Ishikawa (cell line): ENCODE data around the gene HMG20A.

ENCODE experiments used
- CEBPB ChIP-seq: IDR thresholded peaks from 2 replicates; pipeline ENCODE4 v1.6.1; 2012
- CREB1 ChIP-seq: IDR thresholded peaks from 2 replicates; pipeline ENCODE4 v1.6.1; 2012; ENCODE audit warnings: low read depth
- EGR1 ChIP-seq: IDR thresholded peaks from 2 replicates; pipeline ENCODE4 v1.6.1; 2012
- EP300 ChIP-seq: IDR thresholded peaks from 2 replicates; pipeline ENCODE4 v1.6.1; 2012; ENCODE audit warnings: borderline replicate concordance
- NFIC ChIP-seq: IDR thresholded peaks from 2 replicates; pipeline ENCODE4 v1.6.1; 2012
- RAD21 ChIP-seq: IDR thresholded peaks from 2 replicates; pipeline ENCODE4 v1.6.1; 2012; ENCODE audit warnings: low read depth
- TCF12 ChIP-seq: IDR thresholded peaks from 2 replicates; pipeline ENCODE4 v1.6.1; 2012; ENCODE audit warnings: low read depth
- TEAD4 ChIP-seq: IDR thresholded peaks from 2 replicates; pipeline ENCODE4 v1.6.1; 2012
- TF ChIP-seq, protein P1 (sequence below): IDR thresholded peaks from 2 replicates; pipeline ENCODE4 v1.6.1; 2012
- TF ChIP-seq, protein P2 (sequence below): IDR thresholded peaks from 2 replicates; pipeline ENCODE4 v1.6.1; 2012; ENCODE audit warnings: low read depth, mild to moderate bottlenecking
- TF ChIP-seq, protein P3 (sequence below): IDR thresholded peaks from 2 replicates; pipeline ENCODE4 v1.6.1; 2012

DNA sequence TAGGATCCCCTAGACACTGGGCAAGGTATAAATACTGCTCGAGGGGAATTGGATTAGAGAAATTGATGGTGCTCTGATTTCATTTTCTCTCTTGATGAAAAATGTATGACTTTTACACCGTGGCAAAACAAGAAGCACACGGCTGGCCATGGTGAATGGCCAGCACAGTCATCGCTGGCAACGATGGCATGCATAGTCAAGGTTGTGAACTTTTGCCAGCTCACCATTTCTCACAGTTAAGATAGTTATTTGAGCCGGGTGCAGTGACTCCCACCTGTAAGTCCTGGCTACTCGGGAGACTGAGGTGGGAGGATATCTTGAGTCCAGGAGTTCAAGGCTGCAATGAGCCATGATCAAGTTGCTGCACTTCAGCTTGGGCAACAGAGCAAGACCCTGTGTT lies 95.4 kb downstream of the HMG20A start:
- TF ChIP-seq RAD21: no peak
- no peak for TF ChIP-seq TCF12
- TF ChIP-seq, protein P1, sequence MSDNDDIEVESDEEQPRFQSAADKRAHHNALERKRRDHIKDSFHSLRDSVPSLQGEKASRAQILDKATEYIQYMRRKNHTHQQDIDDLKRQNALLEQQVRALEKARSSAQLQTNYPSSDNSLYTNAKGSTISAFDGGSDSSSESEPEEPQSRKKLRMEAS: no peak
- TF ChIP-seq EP300: no peak
- no peak for TF ChIP-seq EGR1
- TF ChIP-seq CREB1: no peak
- TF ChIP-seq CEBPB: no peak
- TF ChIP-seq TEAD4: no peak
- TF ChIP-seq NFIC: no peak
- TF ChIP-seq, protein P2, sequence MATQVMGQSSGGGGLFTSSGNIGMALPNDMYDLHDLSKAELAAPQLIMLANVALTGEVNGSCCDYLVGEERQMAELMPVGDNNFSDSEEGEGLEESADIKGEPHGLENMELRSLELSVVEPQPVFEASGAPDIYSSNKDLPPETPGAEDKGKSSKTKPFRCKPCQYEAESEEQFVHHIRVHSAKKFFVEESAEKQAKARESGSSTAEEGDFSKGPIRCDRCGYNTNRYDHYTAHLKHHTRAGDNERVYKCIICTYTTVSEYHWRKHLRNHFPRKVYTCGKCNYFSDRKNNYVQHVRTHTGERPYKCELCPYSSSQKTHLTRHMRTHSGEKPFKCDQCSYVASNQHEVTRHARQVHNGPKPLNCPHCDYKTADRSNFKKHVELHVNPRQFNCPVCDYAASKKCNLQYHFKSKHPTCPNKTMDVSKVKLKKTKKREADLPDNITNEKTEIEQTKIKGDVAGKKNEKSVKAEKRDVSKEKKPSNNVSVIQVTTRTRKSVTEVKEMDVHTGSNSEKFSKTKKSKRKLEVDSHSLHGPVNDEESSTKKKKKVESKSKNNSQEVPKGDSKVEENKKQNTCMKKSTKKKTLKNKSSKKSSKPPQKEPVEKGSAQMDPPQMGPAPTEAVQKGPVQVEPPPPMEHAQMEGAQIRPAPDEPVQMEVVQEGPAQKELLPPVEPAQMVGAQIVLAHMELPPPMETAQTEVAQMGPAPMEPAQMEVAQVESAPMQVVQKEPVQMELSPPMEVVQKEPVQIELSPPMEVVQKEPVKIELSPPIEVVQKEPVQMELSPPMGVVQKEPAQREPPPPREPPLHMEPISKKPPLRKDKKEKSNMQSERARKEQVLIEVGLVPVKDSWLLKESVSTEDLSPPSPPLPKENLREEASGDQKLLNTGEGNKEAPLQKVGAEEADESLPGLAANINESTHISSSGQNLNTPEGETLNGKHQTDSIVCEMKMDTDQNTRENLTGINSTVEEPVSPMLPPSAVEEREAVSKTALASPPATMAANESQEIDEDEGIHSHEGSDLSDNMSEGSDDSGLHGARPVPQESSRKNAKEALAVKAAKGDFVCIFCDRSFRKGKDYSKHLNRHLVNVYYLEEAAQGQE: no peak
- TF ChIP-seq, protein P3, sequence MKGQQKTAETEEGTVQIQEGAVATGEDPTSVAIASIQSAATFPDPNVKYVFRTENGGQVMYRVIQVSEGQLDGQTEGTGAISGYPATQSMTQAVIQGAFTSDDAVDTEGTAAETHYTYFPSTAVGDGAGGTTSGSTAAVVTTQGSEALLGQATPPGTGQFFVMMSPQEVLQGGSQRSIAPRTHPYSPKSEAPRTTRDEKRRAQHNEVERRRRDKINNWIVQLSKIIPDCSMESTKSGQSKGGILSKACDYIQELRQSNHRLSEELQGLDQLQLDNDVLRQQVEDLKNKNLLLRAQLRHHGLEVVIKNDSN: no peak
